Measurements from ENCODE around the gene ALDH6A1.
A peak's percentile ranks its signal among the peaks of the same experiment; 100 is the strongest.

Gene ALDH6A1

GRCh38 chr14:74049876-74050495, 34.3 kb downstream of the ALDH6A1 start:
- DNase-seq (ENCODE audit: low spot score) = no peak

GRCh38 chr14:74048281-74048680, 36.0 kb downstream of the ALDH6A1 start:
- no peak for DNase-seq (ENCODE audit: low spot score)

- DNase-seq (ENCODE audit: low spot score) = no peak
Observed at GRCh38 chr14:74045522-74045921, 38.7 kb downstream of the ALDH6A1 start.

- DNase-seq (ENCODE audit: low spot score) = no peak
Observed at GRCh38 chr14:74042296-74042695, 42.0 kb downstream of the ALDH6A1 start.

GRCh38 chr14:74038020-74038859, 46.0 kb downstream of the ALDH6A1 start:
- DNase-seq (ENCODE audit: low spot score) = peak; percentile 49

GRCh38 chr14:74035556-74035955, 48.7 kb downstream of the ALDH6A1 start:
- no peak for DNase-seq (ENCODE audit: low spot score)

GRCh38 chr14:74034572-74034971, 49.7 kb downstream of the ALDH6A1 start:
- DNase-seq (ENCODE audit: low spot score) = no peak

- no peak for DNase-seq (ENCODE audit: low spot score)
Observed at GRCh38 chr14:74029136-74029535, 55.1 kb downstream of the ALDH6A1 start.

GRCh38 chr14:74022346-74022745, 61.9 kb downstream of the ALDH6A1 start:
- DNase-seq (ENCODE audit: low spot score) = no peak

- peak; percentile 6 for DNase-seq (ENCODE audit: low spot score)
Observed at GRCh38 chr14:74019408-74020137, 64.7 kb downstream of the ALDH6A1 start.

- peak; percentile 87 for DNase-seq (ENCODE audit: low spot score)
Observed at GRCh38 chr14:74018586-74019407, 65.5 kb downstream of the ALDH6A1 start, which contains the start of the genes BBOF1 and ENTPD5. BBOF1 (plus strand) TSS chr14:74019349; CDS start chr14:74019479, 130 bp downstream. ENTPD5 (minus strand) TSS chr14:74019288; CDS start chr14:73988102, 31,186 bp downstream.

- DNase-seq (ENCODE audit: low spot score) = no peak
Observed at GRCh38 chr14:74018174-74018585, 66.1 kb downstream of the ALDH6A1 start.

- DNase-seq (ENCODE audit: low spot score) = no peak
Observed at GRCh38 chr14:74015963-74016362, 68.3 kb downstream of the ALDH6A1 start.

GRCh38 chr14:74015176-74015575, 69.1 kb downstream of the ALDH6A1 start:
- no peak for DNase-seq (ENCODE audit: low spot score)

- no peak for DNase-seq (ENCODE audit: low spot score)
Observed at GRCh38 chr14:74014299-74014698, 70.0 kb downstream of the ALDH6A1 start.

- no peak for DNase-seq (ENCODE audit: low spot score)
Observed at GRCh38 chr14:74008843-74009499, 75.3 kb downstream of the ALDH6A1 start.

Data from globus pallidus (tissue), 1 donor.